GM19351 (cell line): ENCODE results near the gene PLCB4.

Source experiments
- ATAC-seq: cut with Tn5 transposase; IDR thresholded peaks from one replicate; pipeline ENCODE4 v1.9.1; 2021; ENCODE audit warnings: mild to moderate bottlenecking, moderate library complexity; ENCODE audit not compliant: unreplicated experiment

Gene PLCB4

GRCh38 chr20:9508240-9508661 lies 439.4 kb downstream of the PLCB4 start:
- no peak for ATAC-seq

- no peak for ATAC-seq
Measured at GRCh38 chr20:9508696-9509178, 439.9 kb downstream of the PLCB4 start.

- ATAC-seq: no peak
Measured at GRCh38 chr20:9509246-9509645, 440.4 kb downstream of the PLCB4 start.

GRCh38 chr20:9510911-9511310 lies 442.0 kb downstream of the PLCB4 start:
- no peak for ATAC-seq

GRCh38 chr20:9514072-9514460 lies 445.2 kb downstream of the PLCB4 start:
- no peak for ATAC-seq

- ATAC-seq: no peak
Measured at GRCh38 chr20:9514461-9515213, 445.8 kb downstream of the PLCB4 start, which contains the start of gene LAMP5. TSS of gene LAMP5 (plus strand) at chr20:9514590. CDS start at chr20:9514853, 263 bp downstream.

- no peak for ATAC-seq
Measured at GRCh38 chr20:9515214-9515585, 446.3 kb downstream of the PLCB4 start.

GRCh38 chr20:9515741-9516233 lies 446.9 kb downstream of the PLCB4 start:
- no peak for ATAC-seq

GRCh38 chr20:9516234-9516871 lies 447.5 kb downstream of the PLCB4 start:
- ATAC-seq: no peak

- no peak for ATAC-seq
Measured at GRCh38 chr20:9517297-9518162, 448.6 kb downstream of the PLCB4 start.

GRCh38 chr20:9518576-9519175 lies 449.8 kb downstream of the PLCB4 start:
- ATAC-seq: no peak

GRCh38 chr20:9520086-9520485 lies 451.2 kb downstream of the PLCB4 start:
- ATAC-seq: no peak

GRCh38 chr20:9523636-9524035 lies 454.7 kb downstream of the PLCB4 start:
- ATAC-seq: no peak
